Measurements from ENCODE around the gene GPR171. TPM values are rescaled to one million over a fixed set of nuclear protein-coding genes. Genes with fewer than 3 reads are reported as not detected.
A peak's percentile ranks its signal among the peaks of the same experiment; 100 is the strongest.

The GPR171 gene
- total and polyA plus RNA-seq, 2 of the 13 experiments (the other 11 are each of a cell fraction or from before 2014, with no cell fraction given), result not detected

DNA sequence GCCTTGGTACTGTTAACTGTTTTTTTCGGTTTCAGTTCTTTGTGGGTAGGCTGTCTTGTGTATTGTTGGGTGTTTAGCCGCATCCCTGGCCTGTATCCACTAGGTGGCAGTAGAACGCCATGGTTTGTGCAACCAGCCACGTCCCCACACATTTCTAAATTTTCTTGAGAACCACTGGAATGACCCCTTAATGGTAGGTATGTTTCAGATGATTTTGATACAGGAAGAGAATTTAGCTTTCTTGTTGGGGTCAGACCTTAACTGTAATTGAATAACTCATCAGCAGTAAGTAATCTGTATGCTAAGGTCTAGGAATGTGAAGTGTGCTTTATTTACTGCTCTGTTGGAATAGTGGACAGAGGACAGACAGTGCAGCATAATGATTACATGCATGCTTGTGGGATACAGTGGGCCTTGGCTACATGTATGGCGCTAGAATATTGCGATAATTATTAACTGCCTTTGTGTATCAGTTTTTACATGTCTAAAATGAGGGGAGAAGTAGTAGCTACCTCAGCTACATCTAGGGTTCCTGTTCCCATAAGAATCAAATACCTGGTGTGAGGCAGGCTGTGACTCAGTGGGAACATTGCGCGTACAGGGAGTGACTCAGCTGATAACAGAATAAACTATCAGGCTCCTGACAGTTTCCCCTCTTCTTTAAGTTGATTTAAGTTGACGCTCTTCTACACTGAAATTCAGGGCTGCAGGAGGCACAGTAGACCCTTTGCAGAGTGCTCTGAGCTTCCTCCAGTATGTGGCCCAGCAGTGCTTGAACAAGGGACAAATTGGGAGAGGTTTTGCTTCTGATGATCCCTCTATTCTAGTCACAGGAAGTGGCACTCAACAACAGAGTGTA lies 25.0 kb upstream of the GPR171 start (continued):
- peak; percentile 92 for TF ChIP-seq CTCF (CRISPR knock-in tag; IDR thresholded peaks at IDR 0.05)
- TF ChIP-seq U2AF1 (optimal IDR thresholded peaks at IDR 0.05; ENCODE audit: low read depth, low read length), result no peak
- TF ChIP-seq, protein P1, sequence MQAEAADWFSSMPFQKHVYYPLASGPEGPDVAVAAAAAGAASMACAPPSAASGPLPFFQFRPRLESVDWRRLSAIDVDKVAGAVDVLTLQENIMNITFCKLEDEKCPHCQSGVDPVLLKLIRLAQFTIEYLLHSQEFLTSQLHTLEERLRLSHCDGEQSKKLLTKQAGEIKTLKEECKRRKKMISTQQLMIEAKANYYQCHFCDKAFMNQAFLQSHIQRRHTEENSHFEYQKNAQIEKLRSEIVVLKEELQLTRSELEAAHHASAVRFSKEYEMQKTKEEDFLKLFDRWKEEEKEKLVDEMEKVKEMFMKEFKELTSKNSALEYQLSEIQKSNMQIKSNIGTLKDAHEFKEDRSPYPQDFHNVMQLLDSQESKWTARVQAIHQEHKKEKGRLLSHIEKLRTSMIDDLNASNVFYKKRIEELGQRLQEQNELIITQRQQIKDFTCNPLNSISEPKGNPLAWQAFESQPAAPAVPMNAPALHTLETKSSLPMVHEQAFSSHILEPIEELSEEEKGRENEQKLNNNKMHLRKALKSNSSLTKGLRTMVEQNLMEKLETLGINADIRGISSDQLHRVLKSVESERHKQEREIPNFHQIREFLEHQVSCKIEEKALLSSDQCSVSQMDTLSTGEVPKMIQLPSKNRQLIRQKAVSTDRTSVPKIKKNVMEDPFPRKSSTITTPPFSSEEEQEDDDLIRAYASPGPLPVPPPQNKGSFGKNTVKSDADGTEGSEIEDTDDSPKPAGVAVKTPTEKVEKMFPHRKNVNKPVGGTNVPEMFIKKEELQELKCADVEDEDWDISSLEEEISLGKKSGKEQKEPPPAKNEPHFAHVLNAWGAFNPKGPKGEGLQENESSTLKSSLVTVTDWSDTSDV (CRISPR knock-in tag; IDR thresholded peaks at IDR 0.05), result no peak
- no peak for TF ChIP-seq PREB (CRISPR knock-in tag; IDR thresholded peaks at IDR 0.05)
- TF ChIP-seq MLLT10 (CRISPR knock-in tag; IDR thresholded peaks at IDR 0.05), result no peak
- TF ChIP-seq NAIF1 (CRISPR knock-in tag; IDR thresholded peaks at IDR 0.05; ENCODE audit: borderline replicate concordance), result no peak
- TF ChIP-seq ZFYVE20 (CRISPR knock-in tag; IDR thresholded peaks at IDR 0.05; ENCODE audit: borderline replicate concordance, low read depth), result no peak
- peak; percentile 51; the same call in 1 of the 2 replicates for TF ChIP-seq ZNF614 (CRISPR knock-in tag; IDR thresholded peaks at IDR 0.05; ENCODE audit: borderline replicate concordance)
- TF ChIP-seq ZBTB21 (CRISPR knock-in tag; IDR thresholded peaks at IDR 0.05), result no peak
- no peak for TF ChIP-seq CCAR2 (optimal IDR thresholded peaks at IDR 0.05; ENCODE audit: low read depth, low read length)
- no peak for TF ChIP-seq ZBTB39 (CRISPR knock-in tag; IDR thresholded peaks at IDR 0.05)
- TF ChIP-seq SMARCE1 (IDR thresholded peaks at IDR 0.05; ENCODE audit: borderline replicate concordance), result no peak
- TF ChIP-seq ATAD3A (CRISPR knock-in tag; IDR thresholded peaks at IDR 0.05), result no peak
- no peak for TF ChIP-seq ONECUT2 (CRISPR knock-in tag; IDR thresholded peaks at IDR 0.05)
- no peak for TF ChIP-seq MAX (IDR thresholded peaks at IDR 0.05)
- 0 out of 2 replicates have a peak, but pooled peaks have one; percentile 24 for TF ChIP-seq GATAD2A (CRISPR knock-in tag; IDR thresholded peaks at IDR 0.05)
- no peak for TF ChIP-seq ZNF205 (CRISPR knock-in tag; IDR thresholded peaks at IDR 0.05)
- no peak for TF ChIP-seq MTA3 (CRISPR knock-in tag; IDR thresholded peaks at IDR 0.05)
- peak; percentile 39; the same call in 1 of the 2 replicates for TF ChIP-seq THAP11 (CRISPR knock-in tag; IDR thresholded peaks at IDR 0.05)
- peak; percentile 16; the same call in 1 of the 2 replicates for TF ChIP-seq RXRB (CRISPR knock-in tag; IDR thresholded peaks at IDR 0.05; ENCODE audit: borderline replicate concordance)
- TF ChIP-seq IRF2 (CRISPR knock-in tag; IDR thresholded peaks at IDR 0.05), result peak; percentile 37; the same call in 1 of the 2 replicates
- no peak for TF ChIP-seq TAF1 (CRISPR knock-in tag; IDR thresholded peaks at IDR 0.05)
- TF ChIP-seq ZNF644 (CRISPR knock-in tag; IDR thresholded peaks at IDR 0.05; ENCODE audit: low read depth), result no peak; the same call in 1 of the 2 replicates

Measured in HepG2 (cell line).